Measurements from ENCODE around the gene CORO1C. TPM values are rescaled to one million over a fixed set of nuclear protein-coding genes. Genes with fewer than 3 reads are reported as not detected.
A peak's percentile ranks its signal among the peaks of the same experiment; 100 is the strongest.

The CORO1C gene
- total RNA-seq, 1 donor from 2014 or later: 128 TPM

DNA sequence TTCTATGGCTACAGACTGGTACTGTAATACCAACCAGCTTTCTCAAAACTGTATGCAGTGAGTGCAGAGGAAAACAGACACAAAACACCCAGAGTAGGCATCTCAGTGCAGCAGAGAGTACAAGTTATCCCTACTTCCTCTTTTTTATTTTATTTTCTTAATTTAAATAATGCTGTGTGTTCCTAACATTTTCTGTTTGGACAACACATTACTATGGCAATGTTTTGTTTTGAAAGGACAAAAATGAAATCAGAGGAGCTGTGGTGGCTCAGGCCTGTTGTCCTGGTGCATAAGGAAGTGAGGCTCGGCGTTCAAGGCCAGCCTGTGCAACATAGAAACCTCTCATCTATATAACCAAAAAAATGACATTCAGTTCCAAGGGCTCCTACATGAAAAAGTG is 64.0 kb downstream of the CORO1C start:
- H3K27ac ChIP-seq: peak overlapping the region; percentile 51

DNA sequence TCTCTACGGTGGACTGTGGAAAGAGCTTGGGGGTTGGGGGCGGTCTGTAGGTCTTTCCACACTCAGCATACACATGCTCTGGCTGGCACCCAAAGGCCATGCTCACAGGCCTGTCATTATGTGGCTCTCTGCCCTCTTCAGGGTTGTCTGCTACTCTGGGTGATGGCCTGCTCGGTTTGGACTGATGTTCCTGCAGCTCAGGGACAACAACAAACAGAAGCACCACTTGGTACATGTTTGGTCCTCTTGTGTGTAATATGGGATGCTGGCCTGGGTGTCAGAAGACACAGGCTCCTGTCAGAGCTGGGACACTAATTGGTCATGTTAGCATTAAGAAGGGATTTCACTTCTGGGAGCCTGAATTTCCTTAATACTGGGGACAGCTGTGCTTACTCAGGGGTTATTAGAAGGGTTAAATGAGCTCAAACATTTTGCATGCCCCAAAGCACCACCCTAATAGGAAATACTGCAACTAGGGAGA is 64.9 kb downstream of the CORO1C start:
- DNase-seq (ENCODE audit: low spot score): no peak
- Mint-ChIP-seq H3K9me3 (no peaks in the 10 kb centered on the region), H3K36me3 (peaks cover 9% of the 10 kb centered on the region), H3K27ac (peak overlapping the region; percentile 92), H3K27me3 (ENCODE audit: insufficient read depth, low read depth) (no peaks in the 10 kb centered on the region), H3K4me1 (peaks cover 67% of the 10 kb centered on the region), H3K4me3 (peak overlapping the region; percentile 36)
- peaks cover 62% of the 10 kb centered on the region for H3K79me2 ChIP-seq (ENCODE audit: low read depth)
- H3K4me2 ChIP-seq: no peak overlapping the region
- peak overlapping the region; percentile 51 for H3K27ac ChIP-seq
- peaks cover 45% of the 10 kb centered on the region for H4K20me1 ChIP-seq (ENCODE audit: low read depth)
- no peak overlapping the region for H2AFZ ChIP-seq (replicated peaks)
- H3K4me1 ChIP-seq: peaks cover 37% of the 10 kb centered on the region
- no peak overlapping the region for H3K4me3 ChIP-seq
- TF ChIP-seq EZH2 (IDR thresholded peaks at IDR 0.05) (no peak), EZH2phosphoT487 (IDR thresholded peaks at IDR 0.05) (no peak)
- TF ChIP-seq, protein P1, sequence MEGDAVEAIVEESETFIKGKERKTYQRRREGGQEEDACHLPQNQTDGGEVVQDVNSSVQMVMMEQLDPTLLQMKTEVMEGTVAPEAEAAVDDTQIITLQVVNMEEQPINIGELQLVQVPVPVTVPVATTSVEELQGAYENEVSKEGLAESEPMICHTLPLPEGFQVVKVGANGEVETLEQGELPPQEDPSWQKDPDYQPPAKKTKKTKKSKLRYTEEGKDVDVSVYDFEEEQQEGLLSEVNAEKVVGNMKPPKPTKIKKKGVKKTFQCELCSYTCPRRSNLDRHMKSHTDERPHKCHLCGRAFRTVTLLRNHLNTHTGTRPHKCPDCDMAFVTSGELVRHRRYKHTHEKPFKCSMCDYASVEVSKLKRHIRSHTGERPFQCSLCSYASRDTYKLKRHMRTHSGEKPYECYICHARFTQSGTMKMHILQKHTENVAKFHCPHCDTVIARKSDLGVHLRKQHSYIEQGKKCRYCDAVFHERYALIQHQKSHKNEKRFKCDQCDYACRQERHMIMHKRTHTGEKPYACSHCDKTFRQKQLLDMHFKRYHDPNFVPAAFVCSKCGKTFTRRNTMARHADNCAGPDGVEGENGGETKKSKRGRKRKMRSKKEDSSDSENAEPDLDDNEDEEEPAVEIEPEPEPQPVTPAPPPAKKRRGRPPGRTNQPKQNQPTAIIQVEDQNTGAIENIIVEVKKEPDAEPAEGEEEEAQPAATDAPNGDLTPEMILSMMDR (IDR thresholded peaks at IDR 0.05): no peak
- H3K27me3 ChIP-seq: no peaks in the 10 kb centered on the region
- H3K36me3 ChIP-seq: no peaks in the 10 kb centered on the region
- no peaks in the 10 kb centered on the region for H3K9me3 ChIP-seq (ENCODE audit: low read depth)
- no peak overlapping the region for H3K9ac ChIP-seq
- peaks cover 31% of the 10 kb centered on the region for H3F3A ChIP-seq (ENCODE audit: low read depth)

More for the DNA sequence above, 64.0 kb downstream of the CORO1C start:
- TF ChIP-seq EZH2 (IDR thresholded peaks at IDR 0.05) (no peak), EZH2phosphoT487 (IDR thresholded peaks at IDR 0.05) (no peak)
- TF ChIP-seq, protein P1 (IDR thresholded peaks at IDR 0.05): no peak
- Mint-ChIP-seq H3K4me3 (no peak overlapping the region), H3K4me1 (peaks cover 67% of the 10 kb centered on the region), H3K9me3 (no peaks in the 10 kb centered on the region), H3K36me3 (peaks cover 8% of the 10 kb centered on the region), H3K27me3 (ENCODE audit: insufficient read depth, low read depth) (no peaks in the 10 kb centered on the region), H3K27ac (peak overlapping the region; percentile 27)
- Histone ChIP-seq H3F3A (ENCODE audit: low read depth) (peaks cover 31% of the 10 kb centered on the region), H3K36me3 (no peaks in the 10 kb centered on the region), H3K9me3 (ENCODE audit: low read depth) (no peaks in the 10 kb centered on the region), H3K4me3 (no peak overlapping the region), H4K20me1 (ENCODE audit: low read depth) (peaks cover 45% of the 10 kb centered on the region), H3K4me1 (peaks cover 37% of the 10 kb centered on the region), H2AFZ (replicated peaks) (no peak overlapping the region), H3K4me2 (no peak overlapping the region), H3K27me3 (no peaks in the 10 kb centered on the region), H3K9ac (no peak overlapping the region), H3K79me2 (ENCODE audit: low read depth) (peaks cover 62% of the 10 kb centered on the region)
- DNase-seq (ENCODE audit: low spot score): no peak

DNA sequence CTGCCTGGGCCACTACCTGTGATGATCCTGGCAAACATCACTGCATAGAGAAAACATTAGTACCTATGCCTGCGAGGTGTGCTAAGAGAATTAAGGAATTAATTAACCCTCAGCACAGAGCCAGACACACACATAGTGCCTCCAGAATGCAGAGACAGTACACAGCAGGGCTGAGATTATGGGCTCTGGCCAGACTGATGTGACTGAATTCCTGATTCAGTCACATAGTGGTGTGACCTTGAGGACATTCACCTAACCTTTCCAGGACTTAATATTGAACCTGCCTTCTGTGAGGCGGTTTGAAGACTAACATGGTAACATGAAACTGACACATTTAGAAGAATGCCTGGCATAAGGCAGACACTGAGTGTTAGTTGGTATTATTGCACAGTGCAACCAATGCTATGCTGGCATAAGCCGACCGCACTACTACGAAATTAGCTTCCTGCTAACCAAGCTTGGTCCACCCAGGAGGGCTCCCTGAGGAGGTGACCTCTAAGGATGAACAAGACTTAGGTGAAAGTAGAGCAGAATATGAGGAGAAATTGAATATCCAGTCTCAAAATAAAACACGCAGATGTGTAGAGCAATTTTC is 65.6 kb downstream of the CORO1C start:
- Mint-ChIP-seq H3K27me3 (ENCODE audit: insufficient read depth, low read depth) (no peaks in the 10 kb centered on the region), H3K4me1 (peaks cover 60% of the 10 kb centered on the region), H3K27ac (peak overlapping the region; percentile 92), H3K9me3 (no peaks in the 10 kb centered on the region), H3K4me3 (peak overlapping the region; percentile 16), H3K36me3 (peaks cover 15% of the 10 kb centered on the region)
- Histone ChIP-seq H3K27me3 (no peaks in the 10 kb centered on the region), H3K4me2 (no peak overlapping the region), H3K36me3 (peaks cover 5% of the 10 kb centered on the region), H3K79me2 (ENCODE audit: low read depth) (peaks cover 54% of the 10 kb centered on the region), H3K4me1 (peaks cover 30% of the 10 kb centered on the region), H3K9ac (no peak overlapping the region), H3F3A (ENCODE audit: low read depth) (peaks cover 31% of the 10 kb centered on the region), H2AFZ (replicated peaks) (no peak overlapping the region), H3K9me3 (ENCODE audit: low read depth) (no peaks in the 10 kb centered on the region), H3K27ac (peak overlapping the region; percentile 51), H4K20me1 (ENCODE audit: low read depth) (peaks cover 45% of the 10 kb centered on the region), H3K4me3 (no peak overlapping the region)
- no peak for DNase-seq (ENCODE audit: low spot score)
- TF ChIP-seq EZH2phosphoT487 (IDR thresholded peaks at IDR 0.05) (no peak), EZH2 (IDR thresholded peaks at IDR 0.05) (no peak)
- TF ChIP-seq, protein P1 (IDR thresholded peaks at IDR 0.05): no peak
